Progenitor cell of endocrine pancreas (in vitro differentiated cells): ENCODE data around the gene GALK1. TPM values are rescaled to one million over a fixed set of nuclear protein-coding genes. Genes with fewer than 3 reads are reported as not detected.
A peak's percentile ranks its signal among the peaks of the same experiment; 100 is the strongest.

ENCODE experiments used
- DNase-seq: peaks from one replicate; pipeline ENCODE4 v3.0.0; 2021; ENCODE audit warnings: low spot score; ENCODE audit not compliant: unreplicated experiment
- H3K27ac Mint-ChIP-seq: 2 replicates; pipeline ENCODE4 v1.8.0; 2021; ENCODE audit warnings: mild to moderate bottlenecking, moderate library complexity, mixed read lengths
- H3K27me3 Mint-ChIP-seq: 2 replicates; pipeline ENCODE4 v1.8.0; 2021; ENCODE audit warnings: mixed read lengths
- H3K36me3 Mint-ChIP-seq: 2 replicates; pipeline ENCODE4 v1.8.0; 2022; ENCODE audit warnings: mixed read lengths; ENCODE audit not compliant: insufficient read depth
- H3K4me1 Mint-ChIP-seq: 2 replicates; pipeline ENCODE4 v1.8.0; 2021; ENCODE audit warnings: low read depth, mixed read lengths
- H3K4me3 Mint-ChIP-seq: 2 replicates; pipeline ENCODE4 v1.8.0; 2021; ENCODE audit warnings: low read depth, mild to moderate bottlenecking, moderate library complexity, mixed read lengths
- H3K9me3 Mint-ChIP-seq: 2 replicates; pipeline ENCODE4 v1.8.0; 2021; ENCODE audit warnings: low read depth, mixed read lengths
- long read RNA-seq: library from polyadenylated mRNA; unstranded; transcript quantifications from one replicate; pipeline ENCODE4 v2.0.0, GENCODE V29; 2020
- total RNA-seq: library from RNA; stranded (reverse); gene quantifications from 2 replicates; pipeline ENCODE4 v1.2.1, GENCODE V29; 2021
- TF ChIP-seq, protein P1 (sequence below): fragments of 200-600 bp; sonication (generic); IDR thresholded peaks from one replicate; pipeline ENCODE4 v1.5.0; 2021; ENCODE audit warnings: antibody characterized with exemption, mild to moderate bottlenecking; ENCODE audit not compliant: unreplicated experiment

Gene GALK1
- total RNA-seq: 11.2 and 12.7 TPM in 2 replicates
- long read RNA-seq, transcript GALK1-205 (8 exons, 1,866 nt): major isoform, 8 of 9 reads
- long read RNA-seq, partial matches to known transcripts: 0 of 9 reads
- long read RNA-seq, other reads (novel, unspliced or antisense): 0 of 9 reads

- Mint-ChIP-seq H3K27me3 (peaks cover 5% of the 10 kb centered on the region), H3K4me1 (peaks cover 7% of the 10 kb centered on the region), H3K36me3 (no peaks in the 10 kb centered on the region), H3K9me3 (no peaks in the 10 kb centered on the region), H3K4me3 (peak within 1 kb of the TSS; percentile 60), H3K27ac (peak within 1 kb of the TSS; percentile 84)
- TF ChIP-seq, protein P1, sequence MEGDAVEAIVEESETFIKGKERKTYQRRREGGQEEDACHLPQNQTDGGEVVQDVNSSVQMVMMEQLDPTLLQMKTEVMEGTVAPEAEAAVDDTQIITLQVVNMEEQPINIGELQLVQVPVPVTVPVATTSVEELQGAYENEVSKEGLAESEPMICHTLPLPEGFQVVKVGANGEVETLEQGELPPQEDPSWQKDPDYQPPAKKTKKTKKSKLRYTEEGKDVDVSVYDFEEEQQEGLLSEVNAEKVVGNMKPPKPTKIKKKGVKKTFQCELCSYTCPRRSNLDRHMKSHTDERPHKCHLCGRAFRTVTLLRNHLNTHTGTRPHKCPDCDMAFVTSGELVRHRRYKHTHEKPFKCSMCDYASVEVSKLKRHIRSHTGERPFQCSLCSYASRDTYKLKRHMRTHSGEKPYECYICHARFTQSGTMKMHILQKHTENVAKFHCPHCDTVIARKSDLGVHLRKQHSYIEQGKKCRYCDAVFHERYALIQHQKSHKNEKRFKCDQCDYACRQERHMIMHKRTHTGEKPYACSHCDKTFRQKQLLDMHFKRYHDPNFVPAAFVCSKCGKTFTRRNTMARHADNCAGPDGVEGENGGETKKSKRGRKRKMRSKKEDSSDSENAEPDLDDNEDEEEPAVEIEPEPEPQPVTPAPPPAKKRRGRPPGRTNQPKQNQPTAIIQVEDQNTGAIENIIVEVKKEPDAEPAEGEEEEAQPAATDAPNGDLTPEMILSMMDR: peak; percentile 44
- DNase-seq: peak; percentile 58
These were observed at the start of gene GALK1 for GRCh38 chr17:75764711-75765421. TSS of gene GALK1 (minus strand) at chr17:75765192. CDS start at chr17:75765136, 56 bp downstream.

DNA sequence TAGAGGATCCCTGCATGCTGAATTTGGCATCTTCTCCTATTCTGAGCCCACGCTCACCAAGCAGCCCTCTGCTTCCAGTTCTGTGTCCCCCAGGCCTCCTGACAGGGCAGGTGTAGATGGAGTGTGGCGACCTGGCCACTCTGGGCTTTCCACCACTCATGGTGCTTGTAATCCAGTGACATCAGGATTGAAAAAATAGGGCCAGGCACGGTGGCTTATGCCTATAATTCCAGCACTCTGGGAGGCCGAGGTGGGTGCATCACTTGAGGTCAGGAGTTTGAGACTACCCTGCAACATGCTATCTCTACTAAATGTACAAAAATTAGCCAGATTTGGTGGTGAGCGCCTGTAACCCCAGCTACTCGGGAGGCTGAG lies 49.0 kb upstream of the GALK1 start:
- Mint-ChIP-seq H3K4me1 (no peaks in the 10 kb centered on the region), H3K36me3 (peaks cover 4% of the 10 kb centered on the region), H3K4me3 (no peak overlapping the region), H3K27me3 (no peaks in the 10 kb centered on the region), H3K27ac (peak overlapping the region; percentile 52), H3K9me3 (no peaks in the 10 kb centered on the region)
- DNase-seq: no peak
- TF ChIP-seq, protein P1: no peak

DNA sequence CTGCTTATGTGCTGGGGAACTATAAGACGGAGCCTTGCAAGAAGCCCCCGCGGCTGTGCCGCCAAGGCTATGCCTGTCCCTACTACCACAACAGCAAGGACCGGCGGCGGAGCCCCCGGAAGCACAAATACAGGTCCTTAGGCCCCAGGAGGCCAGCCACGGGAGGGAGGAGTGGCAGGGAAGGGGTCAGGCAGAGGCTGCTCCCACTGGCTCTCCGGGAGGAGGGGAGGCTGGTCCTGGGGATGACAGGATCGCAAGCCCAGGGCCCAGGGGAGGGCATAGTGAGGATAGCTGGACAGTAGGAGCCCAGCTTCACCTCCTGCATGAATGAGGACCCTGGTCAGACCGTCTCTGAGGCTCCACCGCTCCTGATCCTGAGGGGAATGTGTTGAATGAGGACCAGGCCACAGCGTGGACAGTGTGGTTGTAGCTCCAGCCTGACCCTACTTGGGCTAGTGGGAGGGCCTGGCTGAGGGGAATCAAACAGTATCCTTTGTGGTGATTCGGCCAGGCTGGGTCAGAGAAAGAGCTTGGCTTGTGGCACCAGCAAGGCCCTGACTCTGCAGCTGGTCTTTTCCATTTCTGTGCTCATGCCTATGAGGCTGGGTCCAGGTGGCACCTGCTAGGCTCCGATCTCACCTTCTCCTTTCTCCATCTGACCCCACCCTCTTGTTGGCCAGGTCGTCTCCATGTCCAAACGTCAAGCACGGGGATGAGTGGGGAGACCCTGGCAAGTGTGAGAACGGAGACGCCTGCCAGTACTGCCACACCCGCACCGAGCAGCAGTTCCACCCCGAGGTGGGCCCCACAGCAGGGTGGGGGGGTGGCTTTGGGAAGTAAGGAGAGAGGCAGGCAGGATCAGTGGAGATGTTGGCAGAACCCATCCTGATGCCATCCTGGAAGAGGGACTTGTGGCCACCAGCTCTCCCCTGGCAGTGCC lies 48.4 kb upstream of the GALK1 start:
- Mint-ChIP-seq H3K4me1 (no peaks in the 10 kb centered on the region), H3K4me3 (no peak overlapping the region), H3K36me3 (peaks cover 2% of the 10 kb centered on the region), H3K27me3 (no peaks in the 10 kb centered on the region), H3K9me3 (no peaks in the 10 kb centered on the region), H3K27ac (peak overlapping the region; percentile 56)
- TF ChIP-seq, protein P1: no peak
- no peak for DNase-seq

GRCh38 chr17:75812096-75813013 lies 47.4 kb upstream of the GALK1 start:
- H3K36me3 Mint-ChIP-seq: peaks cover 2% of the 10 kb centered on the region
- no peak overlapping the region for H3K27ac Mint-ChIP-seq
- DNase-seq: no peak
- H3K27me3 Mint-ChIP-seq: no peaks in the 10 kb centered on the region
- H3K4me1 Mint-ChIP-seq: no peaks in the 10 kb centered on the region
- no peak overlapping the region for H3K4me3 Mint-ChIP-seq
- H3K9me3 Mint-ChIP-seq: no peaks in the 10 kb centered on the region
- TF ChIP-seq, protein P1: no peak
